GM20000 (cell line): ENCODE measurements around the gene GHITM.

ENCODE experiments used
- DNase-seq: peaks from one replicate; pipeline ENCODE4 v3.0.0; 2012; ENCODE audit warnings: low spot score
- CTCF ChIP-seq: IDR thresholded peaks from 2 replicates; pipeline ENCODE4 v1.5.1; 2012; ENCODE audit warnings: mild to moderate bottlenecking, control low read depth; ENCODE audit errors: extremely low read depth, missing control alignments

GHITM gene

GRCh38 chr10:84198206-84198915 is 59.1 kb downstream of the GHITM start:
- DNase-seq = no peak
- TF ChIP-seq CTCF = no peak

GRCh38 chr10:84200537-84201243 is 61.4 kb downstream of the GHITM start:
- DNase-seq = no peak
- TF ChIP-seq CTCF = no peak

- TF ChIP-seq CTCF = no peak
Measured at GRCh38 chr10:84201244-84201606, 61.9 kb downstream of the GHITM start.

GRCh38 chr10:84201682-84202081 is 62.4 kb downstream of the GHITM start:
- DNase-seq = no peak
- no peak for TF ChIP-seq CTCF

More at GRCh38 chr10:84201244-84201606, 61.9 kb downstream of the GHITM start:
- no peak for DNase-seq

GRCh38 chr10:84202349-84202748 is 63.0 kb downstream of the GHITM start:
- TF ChIP-seq CTCF = no peak
- DNase-seq = no peak
